LNCAP (cell line): ENCODE measurements around the gene GBP5.
"Not testable (repeated sequence)": the region's sequence is repeated elsewhere in the genome, so short reads cannot be mapped to it uniquely, and the experiment has no call there.

ENCODE experiments used
- TF ChIP-seq, protein P1 (sequence below): fragments of 450-650 bp; IDR thresholded peaks from 2 replicates; pipeline ENCODE4 v1.5.1; 2017; ENCODE audit warnings: mild to moderate bottlenecking

Gene GBP5, protein sequence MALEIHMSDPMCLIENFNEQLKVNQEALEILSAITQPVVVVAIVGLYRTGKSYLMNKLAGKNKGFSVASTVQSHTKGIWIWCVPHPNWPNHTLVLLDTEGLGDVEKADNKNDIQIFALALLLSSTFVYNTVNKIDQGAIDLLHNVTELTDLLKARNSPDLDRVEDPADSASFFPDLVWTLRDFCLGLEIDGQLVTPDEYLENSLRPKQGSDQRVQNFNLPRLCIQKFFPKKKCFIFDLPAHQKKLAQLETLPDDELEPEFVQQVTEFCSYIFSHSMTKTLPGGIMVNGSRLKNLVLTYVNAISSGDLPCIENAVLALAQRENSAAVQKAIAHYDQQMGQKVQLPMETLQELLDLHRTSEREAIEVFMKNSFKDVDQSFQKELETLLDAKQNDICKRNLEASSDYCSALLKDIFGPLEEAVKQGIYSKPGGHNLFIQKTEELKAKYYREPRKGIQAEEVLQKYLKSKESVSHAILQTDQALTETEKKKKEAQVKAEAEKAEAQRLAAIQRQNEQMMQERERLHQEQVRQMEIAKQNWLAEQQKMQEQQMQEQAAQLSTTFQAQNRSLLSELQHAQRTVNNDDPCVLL

GRCh38 chr1:89272269-89273041, at the start of gene GBP5:
GBP5 (minus strand) TSS chr1:89272860; CDS start chr1:89269555, 3,305 bp downstream.
- TF ChIP-seq, protein P1, sequence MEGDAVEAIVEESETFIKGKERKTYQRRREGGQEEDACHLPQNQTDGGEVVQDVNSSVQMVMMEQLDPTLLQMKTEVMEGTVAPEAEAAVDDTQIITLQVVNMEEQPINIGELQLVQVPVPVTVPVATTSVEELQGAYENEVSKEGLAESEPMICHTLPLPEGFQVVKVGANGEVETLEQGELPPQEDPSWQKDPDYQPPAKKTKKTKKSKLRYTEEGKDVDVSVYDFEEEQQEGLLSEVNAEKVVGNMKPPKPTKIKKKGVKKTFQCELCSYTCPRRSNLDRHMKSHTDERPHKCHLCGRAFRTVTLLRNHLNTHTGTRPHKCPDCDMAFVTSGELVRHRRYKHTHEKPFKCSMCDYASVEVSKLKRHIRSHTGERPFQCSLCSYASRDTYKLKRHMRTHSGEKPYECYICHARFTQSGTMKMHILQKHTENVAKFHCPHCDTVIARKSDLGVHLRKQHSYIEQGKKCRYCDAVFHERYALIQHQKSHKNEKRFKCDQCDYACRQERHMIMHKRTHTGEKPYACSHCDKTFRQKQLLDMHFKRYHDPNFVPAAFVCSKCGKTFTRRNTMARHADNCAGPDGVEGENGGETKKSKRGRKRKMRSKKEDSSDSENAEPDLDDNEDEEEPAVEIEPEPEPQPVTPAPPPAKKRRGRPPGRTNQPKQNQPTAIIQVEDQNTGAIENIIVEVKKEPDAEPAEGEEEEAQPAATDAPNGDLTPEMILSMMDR, result not testable (repeated sequence)

- TF ChIP-seq, protein P1, result no peak
These were observed 49.7 kb upstream of the GBP5 start for GRCh38 chr1:89322402-89322801.

GRCh38 chr1:89312572-89312971, 39.9 kb upstream of the GBP5 start:
- TF ChIP-seq, protein P1, result no peak

DNA sequence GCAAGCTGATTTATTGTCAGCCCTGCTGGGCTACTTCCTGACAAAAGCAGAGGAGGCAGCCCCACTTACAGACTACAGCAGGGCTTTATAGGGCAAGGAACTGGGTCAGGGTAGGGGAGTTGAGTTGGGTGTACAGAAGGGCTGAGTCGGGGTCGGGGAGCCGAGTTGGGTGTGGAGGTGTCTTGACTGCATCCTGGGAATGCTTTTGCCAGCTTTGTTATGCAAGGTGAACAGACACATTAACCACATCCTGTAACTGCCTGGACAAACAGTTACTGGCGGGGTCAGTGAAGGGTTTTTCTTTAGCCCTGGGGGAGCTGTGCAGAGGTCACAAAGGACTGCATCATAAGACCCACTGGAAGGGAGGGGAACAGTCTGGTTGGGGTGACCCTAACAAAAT, 39.1 kb upstream of the GBP5 start:
- TF ChIP-seq, protein P1, result no peak

DNA sequence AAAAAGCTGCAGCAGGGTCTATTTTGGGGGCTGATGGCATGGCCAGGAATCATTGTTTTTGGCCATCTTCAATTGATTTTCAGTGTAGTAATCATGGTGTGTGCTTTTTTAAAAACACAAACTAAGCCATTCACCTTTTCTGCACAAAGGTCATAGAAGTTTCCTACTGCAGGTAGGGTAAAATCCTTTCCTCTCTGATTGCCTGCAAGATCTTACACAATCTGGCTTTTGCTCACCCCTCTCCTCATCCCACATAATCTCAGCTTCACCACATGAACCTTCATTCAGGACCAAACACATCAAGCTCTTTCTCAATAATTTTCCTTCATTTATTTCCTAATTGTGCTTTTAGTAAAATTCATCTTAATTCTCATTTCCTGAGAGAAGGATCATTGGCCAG, 38.3 kb upstream of the GBP5 start:
- TF ChIP-seq, protein P1, result no peak

- TF ChIP-seq, protein P1, result no peak
These were observed 37.8 kb upstream of the GBP5 start for GRCh38 chr1:89310505-89310904.

DNA sequence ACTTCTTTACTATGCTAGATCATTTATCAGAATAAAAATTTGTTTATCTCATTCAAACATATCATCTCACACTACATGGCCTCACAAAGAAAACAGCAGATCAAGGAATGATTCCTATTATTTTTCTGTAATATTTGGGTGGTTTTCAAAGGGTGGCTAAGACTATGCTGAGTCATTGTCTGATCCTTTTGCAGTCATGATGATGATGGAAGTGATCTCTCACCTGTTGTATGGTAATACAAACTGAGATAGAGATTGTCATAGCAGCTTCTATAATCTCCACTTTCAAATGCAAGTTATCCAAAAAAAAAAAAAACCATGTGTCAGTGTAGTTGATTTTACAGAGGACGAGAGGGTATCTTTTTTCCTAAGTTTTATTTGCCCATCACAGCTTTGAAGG, 37.2 kb upstream of the GBP5 start:
- TF ChIP-seq, protein P1, result no peak
